ENCODE data around the gene PDE8A. TPM values are rescaled to one million over a fixed set of nuclear protein-coding genes. Genes with fewer than 3 reads are reported as not detected.

Gene PDE8A
- polyA plus RNA-seq, 1 experiment = 48.4 TPM

DNA sequence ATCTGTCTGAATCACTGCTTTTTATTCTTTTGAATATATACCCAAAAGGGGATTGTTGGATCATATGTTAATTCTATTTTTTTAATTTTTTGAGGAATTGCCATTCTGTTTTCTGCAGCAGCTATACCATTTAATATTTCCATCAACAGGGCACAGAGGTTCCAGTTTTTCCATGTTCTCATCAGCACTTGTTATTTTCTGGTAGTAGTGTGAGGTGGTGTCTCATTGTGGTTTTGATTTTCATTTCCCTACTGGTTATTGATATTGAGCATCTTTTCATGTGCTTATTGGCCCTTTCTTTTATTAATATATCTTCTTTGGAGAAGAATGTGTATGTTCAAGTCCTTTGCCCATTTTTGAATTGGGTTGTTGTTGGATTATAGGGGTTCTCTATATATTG is 68.1 kb downstream of the PDE8A start:
- Histone ChIP-seq H3K27ac (ENCODE audit: low read depth, low read length) (no peak overlapping the region), H3K9me3 (ENCODE audit: control insufficient read depth, insufficient read depth, low read length) (no peaks in the 10 kb centered on the region), H3K27me3 (ENCODE audit: control insufficient read depth, insufficient read depth, low read length) (no peaks in the 10 kb centered on the region), H3K4me3 (ENCODE audit: low read depth, low read length) (no peak overlapping the region)
- CTCF ChIA-PET = interaction anchor here (0.6 kb wide), 1 partner anchor 413 kb away, joined by 3 read pairs; no protein-coding TSS in a partner anchor
- POLR2A ChIA-PET = no interaction called here
- TF ChIP-seq, protein P1, sequence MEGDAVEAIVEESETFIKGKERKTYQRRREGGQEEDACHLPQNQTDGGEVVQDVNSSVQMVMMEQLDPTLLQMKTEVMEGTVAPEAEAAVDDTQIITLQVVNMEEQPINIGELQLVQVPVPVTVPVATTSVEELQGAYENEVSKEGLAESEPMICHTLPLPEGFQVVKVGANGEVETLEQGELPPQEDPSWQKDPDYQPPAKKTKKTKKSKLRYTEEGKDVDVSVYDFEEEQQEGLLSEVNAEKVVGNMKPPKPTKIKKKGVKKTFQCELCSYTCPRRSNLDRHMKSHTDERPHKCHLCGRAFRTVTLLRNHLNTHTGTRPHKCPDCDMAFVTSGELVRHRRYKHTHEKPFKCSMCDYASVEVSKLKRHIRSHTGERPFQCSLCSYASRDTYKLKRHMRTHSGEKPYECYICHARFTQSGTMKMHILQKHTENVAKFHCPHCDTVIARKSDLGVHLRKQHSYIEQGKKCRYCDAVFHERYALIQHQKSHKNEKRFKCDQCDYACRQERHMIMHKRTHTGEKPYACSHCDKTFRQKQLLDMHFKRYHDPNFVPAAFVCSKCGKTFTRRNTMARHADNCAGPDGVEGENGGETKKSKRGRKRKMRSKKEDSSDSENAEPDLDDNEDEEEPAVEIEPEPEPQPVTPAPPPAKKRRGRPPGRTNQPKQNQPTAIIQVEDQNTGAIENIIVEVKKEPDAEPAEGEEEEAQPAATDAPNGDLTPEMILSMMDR (IDR thresholded peaks at IDR 0.05; ENCODE audit: low read depth, low read length) = no peak
- DNase-seq (ENCODE audit: low read depth, low spot score) = no peak

DNA sequence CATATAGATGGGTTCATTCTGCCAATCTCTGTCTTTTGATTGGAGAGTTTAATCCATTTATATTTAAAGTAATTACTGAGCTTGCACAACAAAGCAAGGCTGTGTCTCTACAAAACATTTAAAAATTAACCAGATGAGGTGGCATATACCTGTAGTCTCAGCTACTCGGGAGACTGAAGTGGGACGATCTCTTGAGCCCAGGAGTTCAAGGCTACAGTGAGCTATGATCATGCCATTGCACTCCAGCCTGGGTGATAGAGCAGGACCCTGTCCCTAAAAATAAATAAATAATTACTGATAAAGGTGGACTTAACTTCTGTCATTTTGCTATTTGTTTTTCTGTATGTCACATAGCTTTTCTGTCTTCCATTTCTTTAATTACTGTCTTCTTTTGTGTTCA is 78.1 kb downstream of the PDE8A start:
- H3K27ac ChIP-seq (ENCODE audit: low read depth, low read length) = no peak overlapping the region
- ChIA-PET POLR2A (no interaction called here), CTCF (no interaction called here)
- DNase-seq (ENCODE audit: low read depth, low spot score) = no peak
- H3K4me3 ChIP-seq (ENCODE audit: low read depth, low read length) = no peak overlapping the region
- TF ChIP-seq, protein P1 (IDR thresholded peaks at IDR 0.05; ENCODE audit: low read depth, low read length) = no peak
- no peaks in the 10 kb centered on the region for H3K27me3 ChIP-seq (ENCODE audit: control insufficient read depth, insufficient read depth, low read length)
- peaks cover 8% of the 10 kb centered on the region for H3K9me3 ChIP-seq (ENCODE audit: control insufficient read depth, insufficient read depth, low read length)

DNA sequence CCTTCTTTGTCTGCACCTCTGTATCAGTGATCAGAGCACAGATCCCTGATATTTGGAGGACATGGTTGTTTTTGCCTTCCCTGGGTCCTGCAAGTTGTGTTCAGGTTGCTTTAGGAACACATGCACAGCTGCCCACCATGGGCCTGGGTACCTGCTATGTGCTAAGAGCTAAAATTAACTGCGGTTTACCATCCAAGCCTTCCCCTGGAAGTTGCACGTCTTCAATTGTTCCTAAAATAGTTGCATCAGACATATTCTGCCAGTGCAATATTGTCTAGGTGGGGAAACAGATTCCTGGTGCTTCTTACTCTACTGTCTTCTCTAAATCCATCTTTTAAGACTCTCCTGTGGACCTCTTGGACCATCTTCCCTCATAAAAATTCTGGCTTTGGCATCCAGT is 80.9 kb downstream of the PDE8A start:
- no peak overlapping the region for H3K4me3 ChIP-seq (ENCODE audit: low read depth, low read length)
- CTCF ChIA-PET = no interaction called here
- POLR2A ChIA-PET = no interaction called here
- DNase-seq (ENCODE audit: low read depth, low spot score) = no peak
- H3K27ac ChIP-seq (ENCODE audit: low read depth, low read length) = no peak overlapping the region
- H3K9me3 ChIP-seq (ENCODE audit: control insufficient read depth, insufficient read depth, low read length) = peaks cover 2% of the 10 kb centered on the region; the same call in 1 of the 2 replicates
- TF ChIP-seq, protein P1 (IDR thresholded peaks at IDR 0.05; ENCODE audit: low read depth, low read length) = no peak
- no peaks in the 10 kb centered on the region for H3K27me3 ChIP-seq (ENCODE audit: control insufficient read depth, insufficient read depth, low read length)

DNA sequence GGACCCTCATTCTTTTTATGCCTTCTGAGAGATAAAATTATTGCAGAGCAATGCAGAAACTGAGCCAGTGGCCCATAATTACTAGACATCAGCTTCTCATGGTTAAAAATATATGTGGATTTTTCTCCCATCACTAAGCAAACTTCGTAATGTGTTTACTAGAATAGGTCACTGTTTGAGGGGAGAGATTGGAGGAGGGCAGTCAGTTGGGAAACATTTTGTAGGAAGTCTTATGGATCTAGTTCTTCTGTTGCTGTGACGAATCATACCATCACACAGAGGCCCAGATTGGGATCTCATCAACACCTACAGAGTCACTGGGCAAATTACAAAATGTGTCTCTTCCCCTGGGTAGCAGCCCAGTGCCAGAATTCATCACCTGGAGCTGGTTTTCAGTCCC is 81.4 kb downstream of the PDE8A start:
- TF ChIP-seq, protein P1 (IDR thresholded peaks at IDR 0.05; ENCODE audit: low read depth, low read length) = no peak
- CTCF ChIA-PET = no interaction called here
- Histone ChIP-seq H3K9me3 (ENCODE audit: control insufficient read depth, insufficient read depth, low read length) (peaks cover 2% of the 10 kb centered on the region; the same call in 1 of the 2 replicates), H3K4me3 (ENCODE audit: low read depth, low read length) (no peak overlapping the region), H3K27ac (ENCODE audit: low read depth, low read length) (peak overlapping the region; percentile 13), H3K27me3 (ENCODE audit: control insufficient read depth, insufficient read depth, low read length) (no peaks in the 10 kb centered on the region)
- no peak for DNase-seq (ENCODE audit: low read depth, low spot score)
- POLR2A ChIA-PET = no interaction called here

DNA sequence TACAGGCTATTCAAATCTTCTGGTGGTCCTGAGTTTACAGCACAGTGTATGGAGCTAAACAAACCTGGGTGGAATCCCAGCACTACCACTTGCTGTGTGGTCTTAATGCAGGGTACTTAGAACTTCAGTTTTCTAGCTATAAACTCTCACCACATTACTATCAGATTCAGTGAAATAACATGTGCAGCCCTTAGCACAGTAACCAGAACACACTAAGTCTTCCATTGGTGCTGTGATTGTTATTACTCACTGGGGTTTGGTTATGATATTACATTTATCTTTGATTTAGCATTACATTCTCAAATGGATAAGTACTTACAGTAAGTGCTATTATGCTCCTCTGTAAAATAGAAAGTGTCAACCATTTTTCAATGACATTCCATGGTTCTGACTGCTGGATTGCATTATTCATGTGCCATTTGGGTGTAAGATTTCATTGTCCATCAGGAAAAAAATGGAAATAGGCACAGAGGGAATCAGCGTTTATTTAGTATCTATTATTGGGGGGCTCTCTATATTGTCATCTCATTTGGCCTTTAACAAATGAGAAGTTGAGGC is 81.9 kb downstream of the PDE8A start:
- no peak for DNase-seq (ENCODE audit: low read depth, low spot score)
- peaks cover 2% of the 10 kb centered on the region; the same call in 1 of the 2 replicates for H3K9me3 ChIP-seq (ENCODE audit: control insufficient read depth, insufficient read depth, low read length)
- H3K27ac ChIP-seq (ENCODE audit: low read depth, low read length) = peak overlapping the region; percentile 13
- CTCF ChIA-PET = no interaction called here
- H3K27me3 ChIP-seq (ENCODE audit: control insufficient read depth, insufficient read depth, low read length) = no peaks in the 10 kb centered on the region
- H3K4me3 ChIP-seq (ENCODE audit: low read depth, low read length) = no peak overlapping the region
- POLR2A ChIA-PET = no interaction called here
- TF ChIP-seq, protein P1 (IDR thresholded peaks at IDR 0.05; ENCODE audit: low read depth, low read length) = no peak
